PC-3 (cell line): ENCODE data around the gene HUNK.

ENCODE experiments used
- CTCF ChIP-seq: fragments of 300-600 bp; sonication (generic); conservative IDR thresholded peaks from 2 replicates; pipeline ENCODE4 v1.5.1; 2017; ENCODE audit warnings: antibody characterized with exemption, low read depth, mild to moderate bottlenecking, low read length
- EZH2 ChIP-seq: fragments of 300-600 bp; sonication (generic); IDR thresholded peaks from one replicate; pipeline ENCODE4 v1.6.1; 2017; ENCODE audit warnings: antibody characterized with exemption, mild to moderate bottlenecking, low read length; ENCODE audit not compliant: unreplicated experiment
- EZH2phosphoT487 ChIP-seq: fragments of 300-600 bp; sonication (generic); IDR thresholded peaks from 2 replicates; pipeline ENCODE4 v1.6.1; 2018; ENCODE audit warnings: mild to moderate bottlenecking, antibody characterized with exemption, low read length, borderline replicate concordance

GRCh38 chr21:31923756-31924155, 50.9 kb downstream of the HUNK start:
- no peak for TF ChIP-seq EZH2
- no peak for TF ChIP-seq CTCF
- no peak for TF ChIP-seq EZH2phosphoT487
